ENCODE results near the gene PIGO. TPM values are rescaled to one million over a fixed set of nuclear protein-coding genes. Genes with fewer than 3 reads are reported as not detected.
A peak's percentile ranks its signal among the peaks of the same experiment; 100 is the strongest.

PIGO gene
- total and polyA plus RNA-seq, 9 of the 15 experiments (the other 6 are each of a cell fraction or from before 2014, with no cell fraction given), result 5.4 to 13.7 (median 9.7) TPM

DNA sequence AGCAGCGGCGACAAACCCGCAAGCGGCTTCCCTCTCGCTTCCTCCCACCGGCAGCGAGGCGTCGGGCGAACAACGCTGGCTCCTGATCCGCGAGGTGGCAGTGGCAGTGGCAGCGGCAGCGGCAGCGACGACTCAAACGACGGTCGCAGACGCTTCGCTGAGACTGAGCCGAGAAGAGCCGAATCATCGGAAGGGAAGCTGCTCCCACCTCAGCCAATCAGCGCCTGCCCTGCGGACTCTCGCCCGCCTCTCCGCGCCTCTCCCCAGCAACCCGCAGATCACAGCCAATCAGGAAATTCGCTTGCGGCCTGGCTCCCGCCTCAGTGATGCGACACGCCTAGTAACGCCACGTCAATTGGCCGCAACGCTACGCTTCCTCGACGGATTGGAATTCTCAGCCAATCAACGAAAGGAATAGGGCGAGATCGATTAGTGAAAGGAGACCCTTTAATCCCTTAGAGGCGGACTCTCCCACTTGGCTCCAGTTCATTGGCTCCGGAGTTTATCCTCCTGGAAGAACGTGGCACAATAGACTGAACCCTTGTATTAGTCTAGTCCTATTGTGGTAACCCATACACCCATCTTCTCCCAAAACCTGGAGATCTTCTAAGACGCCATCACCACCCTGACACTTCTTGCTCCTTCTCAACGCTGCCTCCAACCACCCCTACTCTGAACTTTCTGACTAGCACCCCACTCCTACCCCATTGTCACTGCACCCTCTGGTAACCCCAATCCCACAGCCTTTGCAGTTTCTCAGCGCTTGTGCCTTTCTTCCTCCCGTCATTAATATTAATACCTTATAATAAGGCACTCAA lies 23.7 kb downstream of the PIGO start, which contains the start of gene VCP (continued):
- TF ChIP-seq LCOR (CRISPR knock-in tag; IDR thresholded peaks at IDR 0.05) (no peak), TAF9B (IDR thresholded peaks at IDR 0.05; ENCODE audit: partially characterized antibody) (no peak), HSF4 (CRISPR knock-in tag; IDR thresholded peaks at IDR 0.05; ENCODE audit: borderline replicate concordance) (no peak), RAD51 (IDR thresholded peaks at IDR 0.05; ENCODE audit: borderline replicate concordance, low read depth) (no peak), TBP (optimal IDR thresholded peaks at IDR 0.05; ENCODE audit: low read depth, low read length) (peak; percentile 82), PYGO2 (tag; IDR thresholded peaks at IDR 0.05) (no peak), NFYB (IDR thresholded peaks at IDR 0.05; ENCODE audit: extremely low read depth, insufficient read length) (peak; percentile 84), ZBTB7A (IDR thresholded peaks at IDR 0.05; ENCODE audit: borderline replicate concordance, control insufficient read depth, low read depth, low read length) (no peak), L3MBTL2 (IDR thresholded peaks at IDR 0.05) (0 out of 2 replicates have a peak, but pooled peaks have one; percentile 32), HDAC3 (IDR thresholded peaks at IDR 0.05; ENCODE audit: borderline replicate concordance, partially characterized antibody) (no peak), MAFK (IDR thresholded peaks at IDR 0.05; ENCODE audit: low read length) (peak; percentile 43), MECOM (CRISPR knock-in tag; IDR thresholded peaks at IDR 0.05) (no peak), MYNN (IDR thresholded peaks at IDR 0.05) (no peak), MYNN (CRISPR knock-in tag; IDR thresholded peaks at IDR 0.05) (no peak), HNRNPLL (IDR thresholded peaks at IDR 0.05; ENCODE audit: low read depth, low read length, poor library complexity, severe bottlenecking) (peak; percentile 20), RBM34 (IDR thresholded peaks at IDR 0.05; ENCODE audit: borderline replicate concordance, insufficient read depth, low read length) (no peak), ZC3H4 (CRISPR knock-in tag; IDR thresholded peaks at IDR 0.05; ENCODE audit: borderline replicate concordance) (no peak), GATA2 (CRISPR knock-in tag; IDR thresholded peaks at IDR 0.05) (no peak), PHB2 (IDR thresholded peaks at IDR 0.05; ENCODE audit: low read depth) (0 out of 2 replicates have a peak, but pooled peaks have one; percentile 30), ZBTB17 (CRISPR knock-in tag; IDR thresholded peaks at IDR 0.05) (no peak), POLR2A (conservative IDR thresholded peaks at IDR 0.05) (peak; percentile 96), CBX5 (IDR thresholded peaks at IDR 0.05; ENCODE audit: borderline replicate concordance, low read depth) (no peak), SETDB1 (IDR thresholded peaks at IDR 0.05; ENCODE audit: low read length) (no peak), TOE1 (IDR thresholded peaks at IDR 0.05; ENCODE audit: borderline replicate concordance) (no peak), TOE1 (CRISPR knock-in tag; IDR thresholded peaks at IDR 0.05; ENCODE audit: borderline replicate concordance, low read depth) (no peak), BRCA1 (IDR thresholded peaks at IDR 0.05) (no peak), BRCA1 (CRISPR knock-in tag; IDR thresholded peaks at IDR 0.05) (no peak)
- TF ChIP-seq, protein P1, sequence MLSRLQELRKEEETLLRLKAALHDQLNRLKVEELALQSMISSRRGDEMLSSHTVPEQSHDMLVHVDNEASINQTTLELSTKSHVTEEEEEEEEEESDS (CRISPR knock-in tag; IDR thresholded peaks at IDR 0.05), result no peak
- TF ChIP-seq, protein P2, sequence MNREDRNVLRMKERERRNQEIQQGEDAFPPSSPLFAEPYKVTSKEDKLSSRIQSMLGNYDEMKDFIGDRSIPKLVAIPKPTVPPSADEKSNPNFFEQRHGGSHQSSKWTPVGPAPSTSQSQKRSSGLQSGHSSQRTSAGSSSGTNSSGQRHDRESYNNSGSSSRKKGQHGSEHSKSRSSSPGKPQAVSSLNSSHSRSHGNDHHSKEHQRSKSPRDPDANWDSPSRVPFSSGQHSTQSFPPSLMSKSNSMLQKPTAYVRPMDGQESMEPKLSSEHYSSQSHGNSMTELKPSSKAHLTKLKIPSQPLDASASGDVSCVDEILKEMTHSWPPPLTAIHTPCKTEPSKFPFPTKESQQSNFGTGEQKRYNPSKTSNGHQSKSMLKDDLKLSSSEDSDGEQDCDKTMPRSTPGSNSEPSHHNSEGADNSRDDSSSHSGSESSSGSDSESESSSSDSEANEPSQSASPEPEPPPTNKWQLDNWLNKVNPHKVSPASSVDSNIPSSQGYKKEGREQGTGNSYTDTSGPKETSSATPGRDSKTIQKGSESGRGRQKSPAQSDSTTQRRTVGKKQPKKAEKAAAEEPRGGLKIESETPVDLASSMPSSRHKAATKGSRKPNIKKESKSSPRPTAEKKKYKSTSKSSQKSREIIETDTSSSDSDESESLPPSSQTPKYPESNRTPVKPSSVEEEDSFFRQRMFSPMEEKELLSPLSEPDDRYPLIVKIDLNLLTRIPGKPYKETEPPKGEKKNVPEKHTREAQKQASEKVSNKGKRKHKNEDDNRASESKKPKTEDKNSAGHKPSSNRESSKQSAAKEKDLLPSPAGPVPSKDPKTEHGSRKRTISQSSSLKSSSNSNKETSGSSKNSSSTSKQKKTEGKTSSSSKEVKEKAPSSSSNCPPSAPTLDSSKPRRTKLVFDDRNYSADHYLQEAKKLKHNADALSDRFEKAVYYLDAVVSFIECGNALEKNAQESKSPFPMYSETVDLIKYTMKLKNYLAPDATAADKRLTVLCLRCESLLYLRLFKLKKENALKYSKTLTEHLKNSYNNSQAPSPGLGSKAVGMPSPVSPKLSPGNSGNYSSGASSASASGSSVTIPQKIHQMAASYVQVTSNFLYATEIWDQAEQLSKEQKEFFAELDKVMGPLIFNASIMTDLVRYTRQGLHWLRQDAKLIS (CRISPR knock-in tag; IDR thresholded peaks at IDR 0.05), result no peak

Measured in K562 (cell line).